DND-41 (cell line): ENCODE data around the gene RHBDD1.

Experiments
- EZH2 ChIP-seq: IDR thresholded peaks from 3 replicates; pipeline ENCODE4 v1.6.1; 2012; ENCODE audit warnings: borderline replicate concordance, low read depth, mild to moderate bottlenecking, moderate library complexity, low read length, inconsistent platforms; ENCODE audit not compliant: severe bottlenecking
- TF ChIP-seq, protein P1 (sequence below): IDR thresholded peaks from 2 replicates; pipeline ENCODE4 v1.5.1; 2012; ENCODE audit warnings: borderline replicate concordance, low read length, moderate library complexity, mild to moderate bottlenecking; ENCODE audit not compliant: poor library complexity, severe bottlenecking; ENCODE audit errors: extremely low read depth

GRCh38 chr2:226835420-226835795 is 446 bp upstream of the RHBDD1 start:
- TF ChIP-seq, protein P1, sequence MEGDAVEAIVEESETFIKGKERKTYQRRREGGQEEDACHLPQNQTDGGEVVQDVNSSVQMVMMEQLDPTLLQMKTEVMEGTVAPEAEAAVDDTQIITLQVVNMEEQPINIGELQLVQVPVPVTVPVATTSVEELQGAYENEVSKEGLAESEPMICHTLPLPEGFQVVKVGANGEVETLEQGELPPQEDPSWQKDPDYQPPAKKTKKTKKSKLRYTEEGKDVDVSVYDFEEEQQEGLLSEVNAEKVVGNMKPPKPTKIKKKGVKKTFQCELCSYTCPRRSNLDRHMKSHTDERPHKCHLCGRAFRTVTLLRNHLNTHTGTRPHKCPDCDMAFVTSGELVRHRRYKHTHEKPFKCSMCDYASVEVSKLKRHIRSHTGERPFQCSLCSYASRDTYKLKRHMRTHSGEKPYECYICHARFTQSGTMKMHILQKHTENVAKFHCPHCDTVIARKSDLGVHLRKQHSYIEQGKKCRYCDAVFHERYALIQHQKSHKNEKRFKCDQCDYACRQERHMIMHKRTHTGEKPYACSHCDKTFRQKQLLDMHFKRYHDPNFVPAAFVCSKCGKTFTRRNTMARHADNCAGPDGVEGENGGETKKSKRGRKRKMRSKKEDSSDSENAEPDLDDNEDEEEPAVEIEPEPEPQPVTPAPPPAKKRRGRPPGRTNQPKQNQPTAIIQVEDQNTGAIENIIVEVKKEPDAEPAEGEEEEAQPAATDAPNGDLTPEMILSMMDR = no peak
- no peak for TF ChIP-seq EZH2
